GM23248 (cell line): ENCODE data around the gene VWA7. TPM values are rescaled to one million over a fixed set of nuclear protein-coding genes. Genes with fewer than 3 reads are reported as not detected.

Experiments used
- DNase-seq: peaks from one replicate; pipeline ENCODE4 v3.0.0-alpha.2; 2015
- H2AFZ ChIP-seq: fragments of 200-600 bp; sonication (generic); 2 replicates; pipeline ENCODE4 v1.6.1; 2016; ENCODE audit warnings: antibody characterized with exemption
- H3F3A ChIP-seq: fragments of 200-600 bp; sonication (generic); 2 replicates; pipeline ENCODE4 v1.6.1; 2016; ENCODE audit warnings: mild to moderate bottlenecking, antibody characterized with exemption, mixed run types; ENCODE audit not compliant: insufficient read depth
- H3K27ac ChIP-seq: fragments of 200-600 bp; sonication (generic); 2 replicates; pipeline ENCODE4 v1.5.1; 2016; ENCODE audit warnings: mild to moderate bottlenecking
- H3K27me3 ChIP-seq: fragments of 200-600 bp; sonication (generic); replicated peaks from 2 replicates; pipeline ENCODE4 v1.6.1; 2016; ENCODE audit warnings: mild to moderate bottlenecking; ENCODE audit not compliant: insufficient read depth
- H3K36me3 ChIP-seq: fragments of 200-600 bp; sonication (generic); 2 replicates; pipeline ENCODE4 v1.6.1; 2016; ENCODE audit warnings: low read depth, mild to moderate bottlenecking
- H3K4me1 ChIP-seq: fragments of 200-600 bp; sonication (generic); 2 replicates; pipeline ENCODE4 v1.6.1; 2016; ENCODE audit warnings: mild to moderate bottlenecking; ENCODE audit not compliant: insufficient read depth
- H3K4me2 ChIP-seq: fragments of 200-600 bp; sonication (generic); one replicate; pipeline ENCODE4 v1.6.1; 2016; ENCODE audit warnings: mild to moderate bottlenecking; ENCODE audit not compliant: unreplicated experiment
- H3K4me3 ChIP-seq: fragments of 200-600 bp; sonication (generic); 2 replicates; pipeline ENCODE4 v1.5.1; 2016; ENCODE audit warnings: mild to moderate bottlenecking
- H3K79me2 ChIP-seq: fragments of 200-600 bp; sonication (generic); 2 replicates; pipeline ENCODE4 v1.6.1; 2016; ENCODE audit warnings: mild to moderate bottlenecking; ENCODE audit not compliant: insufficient read depth
- H3K9ac ChIP-seq: fragments of 200-600 bp; sonication (generic); 2 replicates; pipeline ENCODE4 v1.6.1; 2016; ENCODE audit warnings: mild to moderate bottlenecking
- H3K9me2 ChIP-seq: fragments of 200-600 bp; sonication (generic); 2 replicates; pipeline ENCODE4 v1.6.1; 2016; ENCODE audit warnings: mixed run types, mild to moderate bottlenecking, moderate library complexity; ENCODE audit not compliant: insufficient read depth
- H3K9me3 ChIP-seq: fragments of 200-600 bp; sonication (generic); one replicate; pipeline ENCODE4 v1.6.1; 2017; ENCODE audit warnings: low read depth
- H4K20me1 ChIP-seq: fragments of 200-600 bp; sonication (generic); 2 replicates; pipeline ENCODE4 v1.6.0; 2016; ENCODE audit not compliant: insufficient read depth
- EZH2 ChIP-seq: fragments of 200-600 bp; sonication (generic); IDR thresholded peaks from 2 replicates; pipeline ENCODE4 v1.6.1; 2018; ENCODE audit warnings: antibody characterized with exemption, mild to moderate bottlenecking; ENCODE audit not compliant: insufficient read depth, poor library complexity, severe bottlenecking
- EZH2phosphoT487 ChIP-seq: fragments of 200-600 bp; sonication (generic); IDR thresholded peaks from 2 replicates; pipeline ENCODE4 v1.6.1; 2018; ENCODE audit warnings: antibody characterized with exemption, moderate library complexity, mild to moderate bottlenecking, low read depth; ENCODE audit not compliant: insufficient read depth
- WGBS, 2 experiments: methylation state at CpG; one replicate each; pipeline ENCODE4 v1.1.6; 2015 to 2017; ENCODE audit warnings: low lambda C conversion rate in 2 of 2, low coverage in 1 of 2; ENCODE audit errors: missing lambda C conversion rate in 2 of 2; 5-methylcytosine and 5-hydroxymethylcytosine counted together
- in situ Hi-C: fragments of 300-500 bp; cut with MboI; formaldehyde crosslinking; loops from 2 replicates; pipeline ENCODE4 v1.15.0; 2020
- polyA plus RNA-seq: library from polyadenylated mRNA; unstranded; fragments of >200 nt; fragmentation: Nextera tagmentation; extraction: Ambion mirVana; gene quantifications from 2 replicates; pipeline ENCODE4 v1.2.1, GENCODE V29; 2016
- total RNA-seq: library from RNA; depleted of rRNA; stranded (reverse); fragments of >200 nt; shearing (Covaris generic); gene quantifications from 2 replicates; pipeline ENCODE4 v1.2.3, GENCODE V29; 2014

VWA7 gene
- total and polyA plus RNA-seq, 2 experiments from 2014 or later: 0.54 to 0.56 TPM

- H3K4me3 ChIP-seq: no peak overlapping the region
- H2AFZ ChIP-seq: no peak overlapping the region
- no peak for TF ChIP-seq EZH2
- TF ChIP-seq EZH2phosphoT487: no peak
- H3K27me3 ChIP-seq: no peaks in the 10 kb centered on the region
- 97 to 98% methylated on average over 23 of the region's 23 CpGs for WGBS, 2 experiments
- H3K36me3 ChIP-seq: no peaks in the 10 kb centered on the region
- no peak for DNase-seq
- H3K79me2 ChIP-seq: no peaks in the 10 kb centered on the region
- H4K20me1 ChIP-seq: no peaks in the 10 kb centered on the region
- H3K9ac ChIP-seq: no peak overlapping the region
- peaks cover 7% of the 10 kb centered on the region; the same call in 1 of the 2 replicates for H3F3A ChIP-seq
- H3K27ac ChIP-seq: no peak overlapping the region
- in situ Hi-C loops: no loop called here
- H3K9me2 ChIP-seq: no peaks in the 10 kb centered on the region
- no peak overlapping the region for H3K4me2 ChIP-seq
- no peaks in the 10 kb centered on the region for H3K9me3 ChIP-seq
- peaks cover 12% of the 10 kb centered on the region for H3K4me1 ChIP-seq
Observed at GRCh38 chr6:31781244-31782125, 4.4 kb upstream of the VWA7 start.

GRCh38 chr6:31780507-31781243 lies 3.5 kb upstream of the VWA7 start:
- no peak overlapping the region for H3K4me2 ChIP-seq
- H3K4me1 ChIP-seq: peaks cover 13% of the 10 kb centered on the region
- H3K9me3 ChIP-seq: no peaks in the 10 kb centered on the region
- H2AFZ ChIP-seq: no peak overlapping the region
- H3K36me3 ChIP-seq: no peaks in the 10 kb centered on the region
- no peak overlapping the region for H3K27ac ChIP-seq
- H3K9me2 ChIP-seq: no peaks in the 10 kb centered on the region
- H3K9ac ChIP-seq: no peak overlapping the region
- no peaks in the 10 kb centered on the region for H4K20me1 ChIP-seq
- H3K4me3 ChIP-seq: no peak overlapping the region
- H3F3A ChIP-seq: peaks cover 7% of the 10 kb centered on the region; the same call in 1 of the 2 replicates
- in situ Hi-C loops: no loop called here
- DNase-seq: no peak
- WGBS, 2 experiments: 87 to 89% methylated on average over 20 of the region's 20 CpGs
- TF ChIP-seq EZH2phosphoT487 (no peak), EZH2 (no peak)
- no peaks in the 10 kb centered on the region for H3K79me2 ChIP-seq
- H3K27me3 ChIP-seq: no peaks in the 10 kb centered on the region

GRCh38 chr6:31779908-31780307 lies 2.8 kb upstream of the VWA7 start:
- Histone ChIP-seq H3K4me1 (peaks cover 13% of the 10 kb centered on the region), H3K4me3 (no peak overlapping the region), H3F3A (peaks cover 7% of the 10 kb centered on the region; the same call in 1 of the 2 replicates), H3K9me3 (no peaks in the 10 kb centered on the region), H4K20me1 (no peaks in the 10 kb centered on the region), H3K27ac (no peak overlapping the region), H2AFZ (no peak overlapping the region), H3K79me2 (no peaks in the 10 kb centered on the region), H3K36me3 (no peaks in the 10 kb centered on the region), H3K27me3 (no peaks in the 10 kb centered on the region), H3K9ac (no peak overlapping the region), H3K9me2 (no peaks in the 10 kb centered on the region), H3K4me2 (no peak overlapping the region)
- in situ Hi-C loops: no loop called here
- no peak for DNase-seq
- WGBS, 2 experiments: 92 to 96% methylated on average over 10 of the region's 10 CpGs
- TF ChIP-seq EZH2: no peak

- H3K9ac ChIP-seq: no peak overlapping the region
- in situ Hi-C loops: no loop called here
- no peaks in the 10 kb centered on the region for H4K20me1 ChIP-seq
- H3K4me2 ChIP-seq: no peak overlapping the region
- H2AFZ ChIP-seq: no peak overlapping the region
- no peak for TF ChIP-seq EZH2
- no peak for TF ChIP-seq EZH2phosphoT487
- H3K4me3 ChIP-seq: no peak overlapping the region
- H3K9me2 ChIP-seq: no peaks in the 10 kb centered on the region
- H3K27me3 ChIP-seq: no peaks in the 10 kb centered on the region
- 90 to 92% methylated on average over 35 to 39 of the region's 43 CpGs for WGBS, 2 experiments
- H3K79me2 ChIP-seq: no peaks in the 10 kb centered on the region
- peaks cover 7% of the 10 kb centered on the region; the same call in 1 of the 2 replicates for H3F3A ChIP-seq
- no peak overlapping the region for H3K27ac ChIP-seq
- H3K4me1 ChIP-seq: peaks cover 13% of the 10 kb centered on the region
- H3K36me3 ChIP-seq: no peaks in the 10 kb centered on the region
- no peak for DNase-seq
- no peaks in the 10 kb centered on the region for H3K9me3 ChIP-seq
Observed at GRCh38 chr6:31778999-31779885, 2.1 kb upstream of the VWA7 start.
